Activated B cell treated with CpG ODN at 0.5 μM for 24 hours (primary cell): ENCODE results near the gene PCDHGA11. TPM values are rescaled to one million over a fixed set of nuclear protein-coding genes. Genes with fewer than 3 reads are reported as not detected.

Experiments used
- ATAC-seq: fragments of 200-7000 bp; cut with Tn5 transposase; one replicate; pipeline ENCODE4 v1.10.0; 2021; ENCODE audit warnings: low read depth, mild to moderate bottlenecking, moderate library complexity
- CTCF ChIA-PET: fragments of 350-600 bp; sonication (Branson Sonifier 250); formaldehyde crosslinking; loops from one replicate; lab custom pipeline; 2021; ENCODE audit warnings: antibody characterized with exemption; lab: Charles Lee
- POLR2A ChIA-PET: fragments of 350-600 bp; sonication (Branson Sonifier 250); formaldehyde crosslinking; loops from one replicate; lab custom pipeline; 2021; ENCODE audit warnings: antibody characterized with exemption; lab: Charles Lee
- DNase-seq: peaks from one replicate; pipeline ENCODE4 v3.0.0; 2022
- H3K27ac Mint-ChIP-seq: one replicate; pipeline ENCODE4 v1.8.0; 2020; ENCODE audit warnings: mixed read lengths
- H3K27me3 Mint-ChIP-seq: one replicate; pipeline ENCODE4 v1.8.0; 2021; ENCODE audit warnings: mixed read lengths
- H3K36me3 Mint-ChIP-seq: one replicate; pipeline ENCODE4 v1.8.0; 2021; ENCODE audit warnings: low read depth, mixed read lengths
- H3K4me1 Mint-ChIP-seq: one replicate; pipeline ENCODE4 v1.8.0; 2021; ENCODE audit warnings: mixed read lengths
- H3K4me3 Mint-ChIP-seq: one replicate; pipeline ENCODE4 v1.8.0; 2020; ENCODE audit warnings: mild to moderate bottlenecking, mixed read lengths
- H3K9me3 Mint-ChIP-seq: one replicate; pipeline ENCODE4 v1.8.0; 2020; ENCODE audit warnings: mixed read lengths
- CTCF ChIP-seq: fragments of 200-600 bp; IDR thresholded peaks from one replicate; pipeline ENCODE4 v1.8.0; 2022; ENCODE audit warnings: antibody characterized with exemption, mild to moderate bottlenecking
- intact Hi-C: fragments of 100-400 bp; cut with micrococcal nuclease; formaldehyde crosslinking; loops from one replicate; pipeline ENCODE4 v1.15.1; 2024
- total RNA-seq: library from RNA; stranded (reverse); gene quantifications from 2 replicates; pipeline ENCODE4 v1.2.3, GENCODE V29; 2022

Gene PCDHGA11
- total RNA-seq, 1 donor from 2014 or later: 0.73 TPM

DNA sequence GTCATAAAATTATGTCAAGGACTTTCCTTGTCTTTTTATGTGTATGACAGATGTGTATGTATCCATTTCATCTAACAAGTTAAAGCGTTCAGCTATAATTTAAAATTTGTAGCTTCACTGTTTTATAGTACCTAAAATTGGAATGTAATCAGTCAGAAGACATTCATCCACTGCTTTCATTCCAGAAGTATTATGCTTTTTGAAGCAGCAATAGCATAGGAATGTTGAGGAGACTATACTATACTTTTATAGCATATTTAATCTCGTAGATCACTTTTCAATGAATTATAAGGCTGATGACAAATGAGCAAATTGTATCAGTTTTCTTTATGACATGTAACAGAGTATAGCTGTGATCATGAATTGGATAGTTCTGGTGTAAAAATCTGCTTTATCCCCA is 16.4 kb downstream of the PCDHGA11 start:
- Mint-ChIP-seq H3K4me3 (no peak overlapping the region), H3K27me3 (peaks cover 7% of the 10 kb centered on the region), H3K4me1 (no peaks in the 10 kb centered on the region), H3K36me3 (peaks cover 1% of the 10 kb centered on the region), H3K27ac (no peak overlapping the region), H3K9me3 (peaks cover 3% of the 10 kb centered on the region)
- ATAC-seq (no peak), DNase-seq (no peak)
- CTCF ChIA-PET: no interaction called here
- intact Hi-C loops: no loop called here
- no peak for TF ChIP-seq CTCF
- POLR2A ChIA-PET: no interaction called here

DNA sequence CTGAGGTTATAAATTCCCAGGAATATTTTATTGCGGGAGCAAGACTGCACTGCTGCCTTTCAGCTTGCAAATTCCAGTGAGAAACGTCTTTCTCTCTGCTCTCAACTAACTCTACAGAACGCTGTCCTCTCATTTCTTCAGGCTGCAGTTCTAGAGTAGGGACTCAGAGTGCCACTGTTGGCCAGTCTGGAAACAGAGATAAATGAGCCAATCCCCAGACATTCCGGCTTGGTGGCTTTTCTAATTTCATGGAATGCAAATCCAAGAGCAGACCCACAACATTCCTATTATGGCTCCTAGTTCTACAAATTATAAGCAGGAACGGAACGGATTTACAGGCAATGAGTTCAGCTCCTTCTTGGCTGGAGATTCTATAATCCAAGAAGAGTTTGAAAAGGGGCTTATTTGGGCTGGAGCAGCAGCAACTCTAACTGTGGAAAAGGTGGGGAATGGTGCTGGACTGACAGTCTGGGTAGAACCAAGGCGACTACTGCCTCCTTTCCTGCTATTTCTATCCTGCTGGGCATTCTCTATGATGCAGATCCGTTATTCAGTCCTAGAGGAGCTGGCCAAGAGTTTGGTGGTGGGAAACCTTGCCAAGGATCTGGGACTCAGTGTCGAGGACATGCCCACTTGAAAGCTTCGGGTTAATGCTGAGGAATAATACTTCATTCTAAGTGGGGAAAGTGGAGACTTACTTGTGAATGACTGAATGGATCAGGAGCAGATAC is 18.7 kb downstream of the PCDHGA11 start:
- Mint-ChIP-seq H3K4me1 (peaks cover 4% of the 10 kb centered on the region), H3K4me3 (no peak overlapping the region), H3K27me3 (no peaks in the 10 kb centered on the region), H3K27ac (no peak overlapping the region), H3K36me3 (no peaks in the 10 kb centered on the region), H3K9me3 (no peaks in the 10 kb centered on the region)
- ChIA-PET POLR2A (no interaction called here), CTCF (interaction anchor here (0.7 kb wide), 1 partner anchor 85 kb away, joined by 3 read pairs; no protein-coding TSS in a partner anchor)
- ATAC-seq: no peak
- no peak for TF ChIP-seq CTCF
- no peak for DNase-seq
- intact Hi-C loops: no loop called here

- CTCF ChIA-PET: interaction anchor here (0.7 kb wide), 1 partner anchor 84 kb away, joined by 3 read pairs; no protein-coding TSS in a partner anchor
- Mint-ChIP-seq H3K36me3 (no peaks in the 10 kb centered on the region), H3K27ac (no peak overlapping the region), H3K4me3 (no peak overlapping the region), H3K4me1 (peaks cover 4% of the 10 kb centered on the region), H3K9me3 (no peaks in the 10 kb centered on the region), H3K27me3 (no peaks in the 10 kb centered on the region)
- POLR2A ChIA-PET: no interaction called here
- no peak for DNase-seq
- no peak for ATAC-seq
- intact Hi-C loops: no loop called here
- no peak for TF ChIP-seq CTCF
Observed at GRCh38 chr5:141440341-141440740, 19.5 kb downstream of the PCDHGA11 start.

- ATAC-seq: no peak
- no peak for DNase-seq
- intact Hi-C loops: no loop called here
- no peak overlapping the region for H3K4me3 Mint-ChIP-seq
- no peak for TF ChIP-seq CTCF
- no peaks in the 10 kb centered on the region for H3K9me3 Mint-ChIP-seq
- H3K27ac Mint-ChIP-seq: no peak overlapping the region
- peaks cover 1% of the 10 kb centered on the region for H3K27me3 Mint-ChIP-seq
- peaks cover 4% of the 10 kb centered on the region for H3K4me1 Mint-ChIP-seq
- POLR2A ChIA-PET: no interaction called here
- CTCF ChIA-PET: no interaction called here
- H3K36me3 Mint-ChIP-seq: no peaks in the 10 kb centered on the region
Observed at GRCh38 chr5:141441571-141442170, 20.8 kb downstream of the PCDHGA11 start.

GRCh38 chr5:141465351-141465750 is 44.5 kb downstream of the PCDHGA11 start:
- H3K4me3 Mint-ChIP-seq: no peak overlapping the region
- peaks cover 3% of the 10 kb centered on the region for H3K27me3 Mint-ChIP-seq
- no peaks in the 10 kb centered on the region for H3K36me3 Mint-ChIP-seq
- H3K27ac Mint-ChIP-seq: no peak overlapping the region
- TF ChIP-seq CTCF: no peak
- peaks cover 2% of the 10 kb centered on the region for H3K9me3 Mint-ChIP-seq
- intact Hi-C loops: no loop called here
- no peak for DNase-seq
- ChIA-PET POLR2A (no interaction called here), CTCF (interaction anchor here (0.9 to 1.1 kb wide), 2 partner anchors 10 to 13 kb away, joined by 4 read pairs; partner anchors contain the start of gene PCDHGC3)
- ATAC-seq: no peak
- H3K4me1 Mint-ChIP-seq: no peaks in the 10 kb centered on the region
